ENCODE results near the gene FAM162B. TPM values are rescaled to one million over a fixed set of nuclear protein-coding genes. Genes with fewer than 3 reads are reported as not detected.

The FAM162B gene
- total and polyA plus RNA-seq, 2 donors (not counting 1 experiment from before 2014, with no cell fraction given): 16.2 to 35.0 TPM

DNA sequence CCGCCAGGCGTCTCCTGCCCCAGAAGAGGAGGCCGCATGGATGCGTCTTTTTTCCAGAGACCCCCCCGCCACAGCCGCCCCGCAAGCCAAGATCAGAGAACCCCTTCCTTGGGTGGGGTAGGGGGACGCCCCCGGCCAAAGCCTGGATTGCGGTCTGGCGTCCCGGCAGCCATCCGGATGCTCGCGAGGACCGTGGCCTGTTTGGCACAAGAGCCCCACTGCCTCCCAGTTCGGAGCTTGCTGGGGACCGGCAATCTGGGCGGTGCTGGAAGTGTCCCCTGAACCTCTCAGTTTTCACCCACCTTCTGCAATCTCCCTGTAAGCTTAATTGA is 924 bp downstream of the FAM162B start:
- TF ChIP-seq EZH2 (IDR thresholded peaks at IDR 0.05; ENCODE audit: low read length, missing control alignments): no peak
- TF ChIP-seq, protein P1, sequence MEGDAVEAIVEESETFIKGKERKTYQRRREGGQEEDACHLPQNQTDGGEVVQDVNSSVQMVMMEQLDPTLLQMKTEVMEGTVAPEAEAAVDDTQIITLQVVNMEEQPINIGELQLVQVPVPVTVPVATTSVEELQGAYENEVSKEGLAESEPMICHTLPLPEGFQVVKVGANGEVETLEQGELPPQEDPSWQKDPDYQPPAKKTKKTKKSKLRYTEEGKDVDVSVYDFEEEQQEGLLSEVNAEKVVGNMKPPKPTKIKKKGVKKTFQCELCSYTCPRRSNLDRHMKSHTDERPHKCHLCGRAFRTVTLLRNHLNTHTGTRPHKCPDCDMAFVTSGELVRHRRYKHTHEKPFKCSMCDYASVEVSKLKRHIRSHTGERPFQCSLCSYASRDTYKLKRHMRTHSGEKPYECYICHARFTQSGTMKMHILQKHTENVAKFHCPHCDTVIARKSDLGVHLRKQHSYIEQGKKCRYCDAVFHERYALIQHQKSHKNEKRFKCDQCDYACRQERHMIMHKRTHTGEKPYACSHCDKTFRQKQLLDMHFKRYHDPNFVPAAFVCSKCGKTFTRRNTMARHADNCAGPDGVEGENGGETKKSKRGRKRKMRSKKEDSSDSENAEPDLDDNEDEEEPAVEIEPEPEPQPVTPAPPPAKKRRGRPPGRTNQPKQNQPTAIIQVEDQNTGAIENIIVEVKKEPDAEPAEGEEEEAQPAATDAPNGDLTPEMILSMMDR (conservative IDR thresholded peaks at IDR 0.05 in 1 of 2, IDR thresholded peaks at IDR 0.05 in 1 of 2; ENCODE audit: low read depth in 1 of 2, low read length in 2 of 2): no peak
- Histone ChIP-seq H3K9me3 (ENCODE audit: control insufficient read depth, insufficient read depth, low read depth, low read length) (no peaks in the 10 kb centered on the region), H3K79me2 (ENCODE audit: control insufficient read depth, insufficient read depth, low read length) (no peaks in the 10 kb centered on the region), H4K20me1 (ENCODE audit: control insufficient read depth, extremely low read depth, insufficient read depth, low read length) (no peaks in the 10 kb centered on the region), H3K27ac (ENCODE audit: insufficient read depth, low read length) (peak overlapping the region; percentile 74), H3K4me1 (ENCODE audit: control insufficient read depth, extremely low read depth, insufficient read depth, low read length) (no peaks in the 10 kb centered on the region), H3K36me3 (ENCODE audit: control insufficient read depth, insufficient read depth, low read length) (peaks cover 2% of the 10 kb centered on the region), H3K27me3 (ENCODE audit: control insufficient read depth, insufficient read depth, low read length) (no peaks in the 10 kb centered on the region), H3K4me3 (replicated peaks in 1 of 4; ENCODE audit: control extremely low read depth in 1 of 4, insufficient read depth in 1 of 4, low read depth in 3 of 4, low read length in 4 of 4) (peak overlapping the region; percentile 68 to 74 (median 70)), H3K9ac (ENCODE audit: insufficient read depth, low read length) (peak overlapping the region; percentile 80), H2AFZ (ENCODE audit: low read length) (peak overlapping the region; percentile 93), H3K4me2 (ENCODE audit: extremely low read depth, insufficient read depth, low read length) (peak overlapping the region; percentile 86)
- peak in 1 of 2 donors; percentile 62 for DNase-seq (ENCODE audit: low read depth in 2 of 2)

DNA sequence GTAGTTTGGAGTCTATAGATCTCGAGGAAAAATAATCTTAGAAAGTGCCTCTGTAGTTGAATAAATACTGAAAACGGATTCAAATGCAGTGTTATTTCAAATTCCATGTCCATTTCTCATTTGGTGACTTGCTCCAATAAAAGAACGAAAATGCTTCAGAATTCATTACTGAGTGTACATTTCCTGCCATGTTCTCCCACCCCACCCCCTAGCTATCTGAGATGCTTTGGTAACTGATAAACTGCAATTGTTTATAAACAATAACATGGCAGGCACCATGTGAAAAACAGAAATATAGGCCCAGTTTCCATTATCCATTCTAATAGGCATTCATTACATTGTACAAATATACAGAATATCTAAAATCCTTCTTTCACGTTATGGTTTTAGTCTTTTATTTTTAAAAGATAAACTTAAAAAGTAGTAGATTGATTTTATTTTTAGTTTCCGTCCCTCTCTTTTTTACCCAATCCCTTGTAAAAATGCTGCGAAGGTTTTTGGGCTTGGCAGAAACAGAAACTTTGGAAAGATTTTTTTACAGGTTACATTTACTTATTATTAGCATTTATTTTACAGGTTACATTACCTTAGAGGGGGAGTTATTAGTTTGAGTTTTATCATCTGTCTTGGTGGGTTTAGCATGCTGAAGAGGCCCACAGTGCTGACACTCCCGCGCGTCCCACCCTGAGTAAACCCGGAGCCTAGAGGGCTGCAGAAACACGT is 1.5 kb downstream of the FAM162B start:
- no peaks in the 10 kb centered on the region for H3K9me3 ChIP-seq (ENCODE audit: control insufficient read depth, insufficient read depth, low read depth, low read length)
- peak overlapping the region; percentile 80 for H3K9ac ChIP-seq (ENCODE audit: insufficient read depth, low read length)
- no peaks in the 10 kb centered on the region for H4K20me1 ChIP-seq (ENCODE audit: control insufficient read depth, extremely low read depth, insufficient read depth, low read length)
- H3K4me3 ChIP-seq (replicated peaks in 1 of 4; ENCODE audit: control extremely low read depth in 1 of 4, insufficient read depth in 1 of 4, low read depth in 3 of 4, low read length in 4 of 4): peak overlapping the region; percentile 68 to 74 (median 70)
- H3K27me3 ChIP-seq (ENCODE audit: control insufficient read depth, insufficient read depth, low read length): no peaks in the 10 kb centered on the region
- H3K4me2 ChIP-seq (ENCODE audit: extremely low read depth, insufficient read depth, low read length): peak overlapping the region; percentile 86
- TF ChIP-seq EZH2 (IDR thresholded peaks at IDR 0.05; ENCODE audit: low read length, missing control alignments): no peak
- TF ChIP-seq, protein P1 (conservative IDR thresholded peaks at IDR 0.05 in 1 of 2, IDR thresholded peaks at IDR 0.05 in 1 of 2; ENCODE audit: low read depth in 1 of 2, low read length in 2 of 2): peak; percentile 16 to 31
- peak overlapping the region; percentile 93 for H2AFZ ChIP-seq (ENCODE audit: low read length)
- no peaks in the 10 kb centered on the region for H3K79me2 ChIP-seq (ENCODE audit: control insufficient read depth, insufficient read depth, low read length)
- peaks cover 2% of the 10 kb centered on the region for H3K36me3 ChIP-seq (ENCODE audit: control insufficient read depth, insufficient read depth, low read length)
- peak overlapping the region; percentile 74 for H3K27ac ChIP-seq (ENCODE audit: insufficient read depth, low read length)
- peak in 1 of 2 donors; percentile 42 for DNase-seq (ENCODE audit: low read depth in 2 of 2)
- no peaks in the 10 kb centered on the region for H3K4me1 ChIP-seq (ENCODE audit: control insufficient read depth, extremely low read depth, insufficient read depth, low read length)

DNA sequence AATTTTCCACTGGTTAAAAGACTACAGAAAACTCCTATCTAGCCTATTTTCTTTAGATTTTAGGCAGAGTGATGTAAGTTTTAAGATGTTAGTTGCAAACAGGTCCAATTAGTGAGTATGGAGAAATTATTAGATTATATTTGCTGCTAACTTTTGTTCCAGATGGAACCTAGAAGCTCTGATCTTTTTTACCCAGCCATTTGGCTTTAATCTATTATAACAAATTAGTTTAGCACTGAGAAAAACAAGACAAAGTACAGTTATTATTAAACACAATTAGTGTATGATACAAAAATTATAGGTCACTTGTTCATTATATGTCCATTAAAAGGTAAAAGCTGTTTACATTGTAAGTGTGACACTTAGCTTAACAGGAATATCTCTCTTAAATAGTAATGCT is 2.5 kb downstream of the FAM162B start:
- Histone ChIP-seq H3K4me2 (ENCODE audit: extremely low read depth, insufficient read depth, low read length) (peak overlapping the region; percentile 49), H3K4me1 (ENCODE audit: control insufficient read depth, extremely low read depth, insufficient read depth, low read length) (no peaks in the 10 kb centered on the region), H3K36me3 (ENCODE audit: control insufficient read depth, insufficient read depth, low read length) (peaks cover 2% of the 10 kb centered on the region), H3K79me2 (ENCODE audit: control insufficient read depth, insufficient read depth, low read length) (no peaks in the 10 kb centered on the region), H3K9me3 (ENCODE audit: control insufficient read depth, insufficient read depth, low read depth, low read length) (no peaks in the 10 kb centered on the region), H3K27ac (ENCODE audit: insufficient read depth, low read length) (no peak overlapping the region), H2AFZ (ENCODE audit: low read length) (no peak overlapping the region), H3K9ac (ENCODE audit: insufficient read depth, low read length) (no peak overlapping the region), H4K20me1 (ENCODE audit: control insufficient read depth, extremely low read depth, insufficient read depth, low read length) (no peaks in the 10 kb centered on the region), H3K4me3 (replicated peaks in 1 of 4; ENCODE audit: control extremely low read depth in 1 of 4, insufficient read depth in 1 of 4, low read depth in 3 of 4, low read length in 4 of 4) (no peak overlapping the region), H3K27me3 (ENCODE audit: control insufficient read depth, insufficient read depth, low read length) (no peaks in the 10 kb centered on the region)
- TF ChIP-seq, protein P1 (conservative IDR thresholded peaks at IDR 0.05 in 1 of 2, IDR thresholded peaks at IDR 0.05 in 1 of 2; ENCODE audit: low read depth in 1 of 2, low read length in 2 of 2): no peak
- TF ChIP-seq EZH2 (IDR thresholded peaks at IDR 0.05; ENCODE audit: low read length, missing control alignments): no peak
- DNase-seq (ENCODE audit: low read depth in 2 of 2): no peak
